Stimulated activated CD4-positive, alpha-beta T cell treated with anti-CD3 and anti-CD28 coated beads, Interleukin-12 subunit alpha, Interleukin-12 subunit beta, amount 100 ng/mL, for 24 hours (primary cell): ENCODE measurements around the gene NIT2.
"Not testable (repeated sequence)": the region's sequence is repeated elsewhere in the genome, so short reads cannot be mapped to it uniquely, and the experiment has no call there.

ENCODE experiments used
- DNase-seq, 2 experiments: peaks; one replicate each; pipeline ENCODE4 v3.0.0-alpha.2; 2020; ENCODE audit warnings: low read depth in 2 of 2

NIT2 gene

GRCh38 chr3:100334488-100335351, at the start of gene NIT2:
Gene NIT2 (plus strand): TSS chr3:100334757. CDS start chr3:100334792, 35 bp downstream.
- DNase-seq, result peak; percentile 66 to 76

GRCh38 chr3:100288288-100288894, 46.2 kb upstream of the NIT2 start:
- no peak for DNase-seq

- DNase-seq, result no peak
These were observed 45.2 kb upstream of the NIT2 start for GRCh38 chr3:100289339-100289738.

GRCh38 chr3:100295089-100295488, 39.5 kb upstream of the NIT2 start:
- no peak for DNase-seq

DNA sequence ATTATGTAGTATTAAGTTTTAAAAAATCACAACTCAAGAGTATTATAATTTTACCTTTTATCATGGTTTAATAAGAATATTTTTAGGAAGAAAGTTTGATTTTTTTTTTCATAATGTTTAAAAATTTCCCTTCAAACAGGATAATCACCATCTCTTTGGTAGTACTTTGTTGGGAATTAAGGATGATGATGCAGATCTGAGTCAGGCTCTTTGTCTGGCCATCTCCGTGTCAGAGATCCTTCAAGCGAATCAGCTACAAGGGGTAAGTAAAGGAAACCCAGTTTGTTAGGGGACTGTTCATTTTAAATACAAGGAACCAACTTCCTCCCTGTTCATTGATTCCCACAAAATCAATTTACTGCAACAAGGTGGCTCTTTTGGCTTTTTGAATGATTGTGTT, 36.8 kb upstream of the NIT2 start:
- DNase-seq, result no peak

DNA sequence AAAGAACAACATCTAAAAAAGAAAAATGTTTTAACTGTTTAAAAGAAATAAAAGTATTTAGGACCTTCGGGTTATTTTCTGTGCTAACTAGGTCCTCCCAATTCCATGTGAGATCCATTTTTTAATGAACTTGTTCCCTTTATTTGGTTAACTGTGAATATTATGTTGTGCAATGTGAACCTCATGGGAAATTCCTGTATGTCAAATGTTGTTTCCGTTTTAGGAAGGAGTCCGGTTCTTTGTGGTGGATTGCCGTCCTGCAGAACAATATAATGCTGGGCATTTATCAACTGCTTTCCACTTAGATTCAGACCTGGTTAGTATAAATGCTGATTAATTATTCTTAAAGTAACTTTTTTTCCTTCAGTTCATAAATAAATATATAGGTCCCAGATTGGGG, 35.5 kb upstream of the NIT2 start:
- DNase-seq, result no peak

DNA sequence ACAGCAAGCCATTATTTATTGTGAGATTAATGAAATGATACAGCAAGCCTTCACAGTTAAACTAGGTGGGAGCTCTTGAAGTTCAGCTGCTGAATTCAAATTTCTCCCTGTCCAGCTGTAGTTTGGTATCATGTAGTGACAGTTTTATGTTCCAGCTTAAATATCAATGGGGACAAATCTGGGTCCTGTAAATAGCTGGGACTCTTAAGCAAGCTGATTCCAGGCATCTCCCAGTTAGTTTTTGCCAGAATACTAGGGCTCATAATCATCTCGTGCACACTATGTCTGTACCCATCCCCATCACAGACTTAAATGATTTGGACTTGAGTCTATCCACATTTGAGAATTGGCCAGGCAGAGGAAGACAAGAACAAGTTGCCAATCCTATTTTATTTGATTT, 27.9 kb upstream of the NIT2 start:
- DNase-seq, result no peak

GRCh38 chr3:100310355-100310965, 24.1 kb upstream of the NIT2 start:
- DNase-seq, result no peak

GRCh38 chr3:100311011-100311410, 23.5 kb upstream of the NIT2 start:
- no peak for DNase-seq

DNA sequence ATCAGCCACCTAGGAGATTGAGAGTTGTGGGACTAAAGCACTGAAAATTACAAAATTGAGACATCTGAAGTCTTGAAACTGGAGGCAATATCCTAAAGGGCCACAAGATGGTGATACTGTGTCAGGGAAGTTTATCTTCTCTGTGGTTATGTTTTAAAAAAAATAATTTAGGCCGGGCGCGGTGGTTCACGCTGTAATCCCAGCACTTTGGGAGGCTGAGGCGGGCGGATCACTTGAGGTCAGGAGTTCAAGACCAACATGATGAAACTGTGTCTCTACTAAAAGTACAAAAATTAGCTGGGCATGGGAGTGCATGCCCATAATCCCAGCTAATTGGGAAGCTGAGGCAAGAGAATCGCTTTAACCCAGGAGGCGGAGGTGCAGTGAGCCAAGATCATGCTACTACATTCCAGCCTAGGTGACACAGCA, 17.9 kb upstream of the NIT2 start:
- DNase-seq, result no peak

DNA sequence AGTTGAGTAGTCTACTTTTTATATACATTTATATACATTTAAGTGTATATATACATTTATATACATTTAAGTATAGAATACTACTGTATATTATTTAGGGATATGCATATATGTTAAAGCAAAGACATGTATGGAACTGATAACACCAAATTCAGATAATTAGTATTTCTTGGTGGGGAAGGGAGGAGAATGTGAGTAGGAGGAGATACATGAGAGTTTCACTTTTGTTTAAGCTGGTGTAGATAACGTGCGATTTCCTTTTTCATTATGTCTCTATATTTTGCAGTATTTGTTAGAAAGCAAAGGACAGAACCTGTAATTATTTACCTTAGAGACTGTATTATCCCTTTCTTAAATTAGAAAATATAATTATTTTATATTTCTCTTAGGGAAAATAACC, 16.6 kb upstream of the NIT2 start:
- DNase-seq, result no peak

DNA sequence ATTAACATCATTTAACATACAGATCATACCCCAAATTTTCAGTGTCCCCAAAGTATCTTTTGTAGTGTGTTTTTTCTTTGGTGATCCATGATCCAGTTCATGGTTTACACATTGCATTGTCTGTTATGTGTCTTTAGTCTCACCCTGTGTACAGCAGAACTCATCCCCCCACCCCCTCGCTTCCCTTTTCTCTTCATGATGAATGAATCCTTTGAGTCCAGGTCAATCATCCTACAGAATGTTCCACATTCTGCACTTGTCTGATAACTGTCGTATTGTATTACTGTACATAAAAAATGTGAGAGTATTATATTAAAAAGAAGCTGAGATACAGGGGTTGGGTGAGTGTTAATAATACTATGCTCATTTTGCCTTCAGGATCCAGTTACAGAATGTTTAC, 14.6 kb upstream of the NIT2 start:
- no peak for DNase-seq

DNA sequence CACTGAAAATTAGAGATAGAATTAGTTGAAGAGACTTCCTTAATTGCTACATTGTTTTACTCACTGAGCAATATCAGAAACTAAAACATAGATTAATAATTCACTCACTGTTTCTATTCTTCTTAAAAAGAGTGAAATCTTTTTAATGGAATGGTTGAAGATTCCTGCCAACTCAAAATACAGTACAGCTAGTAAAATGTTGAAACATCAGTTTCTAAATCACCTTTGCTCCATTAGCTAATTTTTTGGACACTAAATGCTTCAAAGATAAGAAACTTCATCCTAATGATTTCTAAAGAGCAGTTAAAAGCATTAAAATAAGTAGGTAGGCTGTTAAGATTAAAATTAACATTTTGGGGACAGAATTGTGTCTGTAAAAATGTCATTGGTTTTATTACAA, 10.5 kb upstream of the NIT2 start:
- DNase-seq, result no peak

GRCh38 chr3:100325827-100326226, 8.7 kb upstream of the NIT2 start:
- DNase-seq, result no peak

DNA sequence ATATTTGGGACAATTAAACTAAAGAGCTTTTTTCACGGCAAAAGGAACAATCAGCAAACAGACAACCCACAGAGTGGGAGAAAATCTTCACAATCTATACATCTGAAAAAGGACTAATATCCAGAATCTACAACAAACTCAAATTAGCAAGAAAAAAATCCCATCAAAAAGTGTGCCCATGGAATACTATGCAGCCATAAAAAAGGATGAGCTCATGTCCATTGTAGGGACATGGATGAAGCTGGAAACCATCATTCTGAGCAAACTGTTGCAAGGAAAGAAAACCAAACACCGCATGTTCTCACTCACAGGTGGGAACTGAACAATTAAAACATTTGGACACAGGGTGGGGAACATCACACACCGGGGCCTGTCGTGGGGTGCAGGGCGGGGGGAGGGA, 7.2 kb upstream of the NIT2 start:
- not testable (repeated sequence) for DNase-seq

DNA sequence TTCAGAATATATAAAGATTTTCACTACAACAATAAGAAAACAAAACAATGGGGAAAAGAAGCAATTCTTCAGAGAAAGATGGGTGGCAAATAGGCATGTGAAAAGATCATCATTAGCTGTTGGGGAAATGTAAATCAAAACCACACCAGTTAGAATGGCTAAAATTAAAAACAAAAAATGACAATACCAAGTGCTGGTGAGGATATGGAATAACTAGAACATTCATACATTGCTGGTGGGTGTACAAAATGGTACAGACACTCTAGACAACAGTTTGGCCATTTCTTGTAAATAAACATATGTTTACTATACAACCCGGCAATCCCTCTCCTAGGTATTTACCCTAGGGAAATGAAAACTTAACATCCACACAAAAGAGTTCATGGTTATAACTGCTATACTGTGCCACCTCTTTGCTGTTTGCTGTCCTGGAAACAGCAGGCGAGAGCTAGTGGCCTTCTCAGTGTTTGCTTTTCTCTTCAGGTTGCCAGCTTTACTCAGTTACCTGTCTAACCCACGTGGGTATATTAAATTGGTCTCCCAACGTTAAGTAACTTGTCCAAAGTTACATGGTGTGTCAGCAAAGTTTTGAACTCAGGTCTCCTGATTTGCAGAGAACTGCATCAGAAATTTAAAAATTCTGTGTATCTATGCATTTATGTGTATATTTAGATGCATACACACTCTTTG, 4.6 kb upstream of the NIT2 start:
- DNase-seq, result no peak

DNA sequence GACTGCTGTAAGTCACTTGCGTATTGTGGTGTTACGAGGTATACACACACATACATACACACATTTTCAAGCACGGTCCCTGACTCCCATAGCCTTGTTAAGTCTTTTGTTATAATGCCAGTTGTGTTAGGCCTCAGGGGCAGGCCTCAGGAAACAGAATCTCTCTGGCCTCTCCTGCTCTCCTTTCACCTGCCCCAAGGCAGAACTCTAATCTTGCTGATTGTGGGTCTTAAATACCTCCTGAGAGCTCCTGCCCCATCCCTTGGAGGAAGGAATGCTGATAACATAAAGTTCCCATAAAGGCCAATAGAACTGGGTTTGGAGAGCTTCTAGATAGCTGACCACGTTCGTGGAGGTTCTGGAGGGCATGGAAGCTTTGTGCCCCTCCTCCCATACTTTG, 3.9 kb upstream of the NIT2 start:
- no peak for DNase-seq

DNA sequence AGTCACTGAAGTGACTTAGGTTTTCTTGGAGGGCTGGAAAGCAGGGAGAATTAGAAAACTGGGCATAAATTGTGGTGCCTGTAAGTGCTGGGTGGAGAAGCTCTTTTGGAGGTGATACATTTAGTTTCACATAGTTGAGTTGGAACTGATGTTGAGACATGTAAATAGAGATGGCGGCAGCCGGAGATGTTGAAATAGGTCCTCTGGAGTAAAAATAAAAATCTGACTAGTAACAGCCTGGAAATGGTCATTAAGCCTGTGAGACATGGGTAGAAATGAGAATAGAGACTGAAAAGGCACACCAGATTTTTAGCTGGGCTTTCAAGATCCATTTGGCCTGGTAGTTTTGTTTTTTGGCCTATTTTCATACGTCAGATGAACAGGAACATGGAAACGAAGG, 2.9 kb upstream of the NIT2 start:
- no peak for DNase-seq

- no peak for DNase-seq
These were observed 1.5 kb upstream of the NIT2 start for GRCh38 chr3:100333051-100333450.

DNA sequence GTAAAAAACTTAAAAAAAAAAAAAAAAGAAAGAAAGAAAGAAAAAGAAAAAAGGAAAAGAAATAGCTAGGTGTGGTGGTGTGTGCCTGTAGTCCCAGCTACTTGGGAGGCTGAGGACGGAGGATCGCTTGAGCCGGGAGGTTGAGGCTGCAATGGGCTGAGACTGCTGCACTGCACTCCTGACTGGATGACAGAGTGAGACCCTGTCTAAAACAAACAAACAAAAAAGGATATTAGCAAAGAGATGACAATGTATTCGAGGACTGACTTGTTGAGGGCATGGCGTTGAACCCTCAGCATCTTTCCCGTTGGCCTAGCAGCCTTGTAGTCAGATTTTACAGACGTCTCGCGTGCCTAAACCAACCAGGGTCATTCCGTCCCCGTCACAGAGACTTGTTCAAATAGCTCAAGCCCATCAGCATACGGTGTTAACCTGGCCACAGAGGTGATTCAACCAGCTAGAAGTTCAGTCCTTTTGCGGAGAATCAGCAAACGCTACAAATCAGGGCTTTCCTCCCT, 528 bp upstream of the NIT2 start:
- DNase-seq, result no peak

GRCh38 chr3:100335434-100335833, 877 bp downstream of the NIT2 start:
- peak in 1 of 2 experiments; percentile 10 for DNase-seq

DNA sequence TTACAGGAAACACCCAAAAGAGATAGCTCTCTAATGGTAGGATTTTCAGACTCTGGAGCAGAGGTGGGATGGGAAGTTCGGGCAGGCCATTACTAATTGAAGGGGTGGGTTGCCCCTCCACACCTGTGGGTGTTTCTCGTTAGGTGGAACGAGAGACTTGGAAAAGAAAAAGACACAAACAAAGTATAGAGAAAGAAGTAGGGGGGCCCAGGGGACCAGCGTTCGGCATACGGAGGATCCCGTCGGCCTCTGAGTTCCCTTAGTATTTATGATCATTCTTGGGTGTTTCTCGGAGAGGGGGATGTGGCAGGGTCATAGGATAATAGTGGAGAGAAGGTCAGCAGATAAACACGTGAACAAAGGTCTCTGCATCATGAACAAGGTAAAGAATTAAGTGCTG, 1.7 kb downstream of the NIT2 start:
- not testable (repeated sequence) for DNase-seq
